Islet of Langerhans (tissue), 1 donor: ENCODE data around the gene NFYC.

Experiments used
- FAIRE-seq: peaks from one replicate; lab custom pipeline; 2011; peaks lifted over from hg19 to GRCh38; lab: Jason Lieb, UNC

The NFYC gene

GRCh38 chr1:40740039-40740996, 48.8 kb downstream of the NFYC start:
- no peak for FAIRE-seq

GRCh38 chr1:40740997-40741736, 49.7 kb downstream of the NFYC start:
- FAIRE-seq = no peak

GRCh38 chr1:40742363-40743061, 51.0 kb downstream of the NFYC start:
- FAIRE-seq = no peak

- no peak for FAIRE-seq
Observed at GRCh38 chr1:40743452-40743851, 51.9 kb downstream of the NFYC start.

DNA sequence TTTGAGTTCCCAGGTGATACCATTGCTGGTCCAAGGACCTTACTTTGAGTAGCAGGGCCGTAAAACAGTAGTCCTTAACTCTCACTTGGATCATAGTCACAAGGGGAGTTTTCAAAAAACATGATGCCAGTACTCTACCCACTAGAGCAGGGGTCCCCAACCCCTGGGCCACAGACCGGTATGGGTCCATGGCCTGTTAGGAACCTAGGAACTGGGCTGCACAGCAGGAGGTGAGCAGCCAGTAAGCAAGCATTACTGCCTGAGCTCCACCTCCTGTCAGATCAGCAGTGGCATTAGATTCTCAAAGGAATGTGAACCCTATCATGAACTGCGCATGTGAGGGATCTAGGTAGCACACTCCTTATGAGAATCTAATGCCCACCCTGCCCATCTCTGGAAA, 52.4 kb downstream of the NFYC start:
- FAIRE-seq = no peak

GRCh38 chr1:40745176-40745575, 53.7 kb downstream of the NFYC start:
- no peak for FAIRE-seq

DNA sequence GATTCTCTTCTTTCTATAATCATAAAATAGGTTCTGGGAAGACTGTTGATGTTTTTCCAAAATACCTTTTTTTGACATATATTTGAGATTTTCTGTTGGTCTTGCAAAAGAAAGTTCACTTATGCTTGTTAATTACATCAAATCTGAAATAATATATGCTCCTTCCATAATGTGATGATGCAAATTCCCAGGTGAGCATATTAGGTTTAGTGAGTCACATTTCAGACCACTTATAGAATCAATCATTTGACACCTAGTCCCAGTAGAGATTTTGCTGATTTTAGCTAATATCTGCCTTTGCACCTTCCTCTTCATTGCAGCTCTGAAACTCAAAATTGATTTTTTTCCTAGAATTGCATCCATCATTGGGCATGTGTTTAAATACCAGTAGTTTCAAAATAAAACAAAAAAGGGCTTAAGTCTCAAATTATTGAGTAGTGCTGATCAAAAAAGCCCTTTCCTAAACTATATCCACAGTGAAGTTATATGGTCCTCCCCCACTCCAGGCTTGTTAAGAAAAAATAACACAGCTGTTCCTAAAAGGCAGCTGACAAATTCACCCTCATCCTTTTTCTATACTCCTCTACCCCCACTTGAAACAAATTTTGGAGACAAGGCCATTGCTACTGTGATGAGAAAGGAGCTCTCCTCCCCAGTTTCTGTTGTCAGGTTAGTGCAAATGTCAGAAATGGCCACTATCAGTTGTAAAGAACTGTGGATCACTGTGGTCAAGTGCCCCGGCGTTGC, 55.0 kb downstream of the NFYC start:
- FAIRE-seq = no peak

DNA sequence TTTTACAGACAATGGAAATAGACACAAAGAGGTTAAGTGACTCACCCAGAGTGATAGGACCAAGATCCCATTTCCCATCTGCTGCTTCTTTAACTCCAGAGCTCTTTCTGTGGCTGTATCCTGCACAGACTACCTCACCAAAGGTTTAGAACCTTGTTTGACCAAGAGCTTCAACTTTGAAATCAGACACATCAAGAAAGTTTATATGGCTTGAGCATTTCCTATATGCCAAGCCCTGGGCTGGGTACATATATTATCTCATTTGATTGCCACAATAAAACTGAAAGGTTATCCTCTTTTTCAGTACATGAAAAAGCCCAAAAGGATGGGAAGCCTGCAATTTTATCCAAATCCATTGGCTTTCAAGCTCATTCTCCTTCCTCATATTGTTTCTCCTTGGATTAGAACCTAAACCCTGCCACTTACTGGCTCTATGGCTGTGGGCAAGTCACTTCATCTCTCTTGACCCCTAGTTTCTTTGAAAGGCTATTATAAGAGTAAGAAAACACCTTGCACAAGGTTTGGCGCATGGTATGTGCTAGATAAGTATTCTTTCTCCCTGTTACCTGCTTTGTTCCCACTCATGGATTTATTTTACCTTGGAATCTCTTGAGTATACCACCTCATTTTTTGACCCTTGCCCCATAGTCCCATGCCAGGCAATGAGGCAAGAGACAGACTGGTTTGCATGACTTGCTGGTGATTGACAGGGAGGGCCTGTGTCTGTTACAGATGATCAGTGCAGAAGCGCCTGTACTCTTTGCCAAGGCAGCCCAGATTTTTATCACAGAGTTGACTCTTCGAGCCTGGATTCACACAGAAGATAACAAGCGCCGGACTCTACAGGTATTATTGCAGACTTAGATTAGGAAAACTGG, 57.6 kb downstream of the NFYC start:
- no peak for FAIRE-seq

DNA sequence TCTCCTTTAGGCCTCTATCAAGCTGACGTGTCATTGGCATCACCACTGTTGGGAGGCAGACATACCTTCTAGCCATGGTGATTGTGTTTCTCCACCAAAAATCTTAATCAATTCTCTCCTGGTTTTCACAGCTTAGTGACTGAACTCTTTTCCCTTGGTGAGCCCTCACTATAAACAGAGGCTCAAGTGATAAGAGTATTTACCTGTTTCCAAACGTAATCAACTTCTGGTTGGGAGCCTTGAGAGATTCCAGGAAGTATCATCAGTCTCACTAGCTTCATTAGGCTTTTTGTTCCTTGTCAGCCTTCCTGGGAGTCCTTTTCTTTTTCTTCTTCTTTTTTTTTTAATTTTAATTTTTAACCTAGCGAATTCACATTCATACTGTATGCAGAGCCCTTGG, 58.3 kb downstream of the NFYC start:
- FAIRE-seq = no peak

GRCh38 chr1:40750451-40750908, 59.0 kb downstream of the NFYC start:
- no peak for FAIRE-seq

GRCh38 chr1:40751802-40752201, 60.3 kb downstream of the NFYC start:
- FAIRE-seq = no peak

GRCh38 chr1:40753142-40753882, 61.8 kb downstream of the NFYC start:
- FAIRE-seq = no peak

- FAIRE-seq = no peak
Observed at GRCh38 chr1:40754201-40754600, 62.7 kb downstream of the NFYC start.

DNA sequence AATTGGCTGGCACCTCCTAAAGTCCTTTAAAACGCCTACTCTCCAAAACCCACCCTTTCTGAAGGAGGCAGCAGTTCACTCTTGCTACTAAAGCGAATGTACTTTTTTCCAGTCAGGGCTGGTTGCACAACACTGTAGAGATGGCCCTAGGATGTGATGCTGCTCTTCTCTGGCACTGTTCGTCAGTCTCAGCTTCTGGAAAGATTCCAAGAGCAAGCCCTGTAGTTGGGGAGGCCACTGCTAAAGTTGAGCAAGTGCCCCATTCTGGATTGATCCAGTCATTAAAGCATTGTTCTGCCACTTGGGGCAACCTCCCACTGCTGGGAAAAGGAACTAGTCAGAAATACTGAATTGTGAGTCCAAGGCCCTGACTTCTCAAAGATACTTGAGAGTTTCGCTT, 63.6 kb downstream of the NFYC start:
- FAIRE-seq = no peak

GRCh38 chr1:40756523-40756922, 65.0 kb downstream of the NFYC start:
- FAIRE-seq = no peak

DNA sequence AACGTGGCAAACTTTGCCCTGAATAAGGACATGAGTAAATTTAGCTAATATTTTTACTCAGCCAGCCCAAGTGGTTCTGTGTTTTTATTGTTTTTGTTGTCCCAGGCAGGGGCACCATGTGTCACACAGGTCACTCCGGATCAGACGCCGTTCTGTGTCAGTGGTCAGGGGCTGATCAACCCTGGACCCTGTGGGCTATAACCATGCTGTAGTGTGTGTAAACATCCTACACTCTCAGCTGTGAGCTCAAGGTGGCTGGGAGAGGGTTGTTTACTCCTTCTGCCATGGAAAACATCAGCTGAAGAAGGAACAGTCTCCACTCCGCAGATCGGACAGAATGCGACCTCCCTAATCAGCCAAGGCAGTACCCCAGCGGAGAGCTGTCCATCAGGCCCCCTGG, 65.6 kb downstream of the NFYC start:
- no peak for FAIRE-seq

DNA sequence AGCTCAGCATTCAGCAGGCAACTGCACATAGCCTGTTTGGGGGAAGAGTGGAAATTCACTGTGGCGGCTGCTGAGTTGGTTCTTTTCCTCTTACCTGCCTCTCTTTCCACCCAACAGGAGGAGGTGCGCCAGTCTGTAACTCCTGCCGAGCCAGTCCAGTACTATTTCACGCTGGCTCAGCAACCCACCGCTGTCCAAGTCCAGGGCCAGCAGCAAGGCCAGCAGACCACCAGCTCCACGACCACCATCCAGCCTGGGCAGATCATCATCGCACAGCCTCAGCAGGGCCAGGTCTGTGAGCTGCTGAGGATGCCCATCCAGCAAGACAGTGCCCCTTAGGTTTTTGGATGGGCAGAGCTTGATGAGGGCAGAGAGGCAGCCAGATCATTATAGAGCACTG, 66.5 kb downstream of the NFYC start:
- no peak for FAIRE-seq

DNA sequence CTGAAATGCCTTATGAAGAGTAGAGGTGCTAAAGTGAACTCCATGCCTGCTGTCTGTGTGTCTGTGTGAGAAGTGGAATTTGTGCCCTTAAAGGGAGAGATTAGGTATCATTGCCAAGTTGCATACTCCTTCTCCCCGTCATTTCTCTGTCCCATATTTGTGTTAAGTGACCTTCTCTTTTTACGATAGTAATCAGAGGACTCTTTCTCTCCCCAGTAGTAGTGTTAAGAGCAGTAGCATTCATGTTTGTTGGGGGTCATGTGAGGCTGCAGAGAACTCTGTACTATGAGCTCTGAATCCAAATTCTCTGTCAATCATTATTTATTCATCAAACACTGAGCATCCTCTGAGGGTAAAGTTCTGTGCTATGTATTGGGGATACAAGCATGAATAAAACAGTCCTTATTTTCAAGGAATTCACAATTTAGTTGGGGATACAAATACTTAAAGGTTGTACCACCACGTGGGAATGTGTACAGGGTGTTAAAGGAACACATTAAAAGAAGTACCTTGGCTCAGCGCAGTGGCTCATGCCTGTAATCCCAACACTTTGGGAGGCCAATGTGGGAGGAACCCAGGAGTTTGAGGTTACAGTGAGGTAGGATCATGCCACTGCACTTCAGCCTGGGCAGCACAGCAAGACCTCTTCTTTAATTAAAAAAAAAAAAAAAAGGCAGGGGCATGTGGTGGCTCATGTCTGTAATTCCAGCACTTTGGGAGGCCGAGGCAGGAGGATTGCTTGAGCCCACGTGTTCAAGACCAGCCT, 67.3 kb downstream of the NFYC start:
- no peak for FAIRE-seq

GRCh38 chr1:40760984-40761383, 69.5 kb downstream of the NFYC start:
- no peak for FAIRE-seq
